Pons (tissue), 1 donor: ENCODE measurements around the gene SPDYE8.
A peak's percentile ranks its signal among the peaks of the same experiment; 100 is the strongest.
"Not testable (repeated sequence)": the region's sequence is repeated elsewhere in the genome, so short reads cannot be mapped to it uniquely, and the experiment has no call there.

ENCODE experiments used
- DNase-seq: peaks from one replicate; pipeline ENCODE4 v3.0.0-alpha.2; 2016; ENCODE audit warnings: low spot score

Gene SPDYE8

GRCh38 chr7:73029666-73030065 lies at the start of gene SPDYE8:
Gene SPDYE8, minus strand, starts transcription at chr7:73029766. Its CDS starts 1,800 bp downstream, at chr7:73027966.
- not testable (repeated sequence) for DNase-seq

- not testable (repeated sequence) for DNase-seq
These were observed 28.2 kb upstream of the SPDYE8 start, which contains the start of gene SPDYE11 for GRCh38 chr7:73057811-73058210. Gene SPDYE11, minus strand, starts transcription at chr7:73057911. Its CDS starts 1,800 bp downstream, at chr7:73056111.

GRCh38 chr7:73006491-73006890 lies 23.1 kb downstream of the SPDYE8 start:
- DNase-seq: not testable (repeated sequence)

GRCh38 chr7:73005693-73006447 lies 23.7 kb downstream of the SPDYE8 start:
- DNase-seq: peak; percentile 69

GRCh38 chr7:73005356-73005692 lies 24.2 kb downstream of the SPDYE8 start:
- DNase-seq: not testable (repeated sequence)

- not testable (repeated sequence) for DNase-seq
These were observed 31.6 kb downstream of the SPDYE8 start for GRCh38 chr7:72997887-72998468.

- DNase-seq: not testable (repeated sequence)
These were observed 32.1 kb downstream of the SPDYE8 start for GRCh38 chr7:72997447-72997846.

- not testable (repeated sequence) for DNase-seq
These were observed 34.1 kb downstream of the SPDYE8 start for GRCh38 chr7:72995484-72995883.

- not testable (repeated sequence) for DNase-seq
These were observed 39.2 kb downstream of the SPDYE8 start for GRCh38 chr7:72990146-72990913.

- not testable (repeated sequence) for DNase-seq
These were observed 47.5 kb downstream of the SPDYE8 start for GRCh38 chr7:72982084-72982483.

GRCh38 chr7:72980382-72980781 lies 49.2 kb downstream of the SPDYE8 start:
- not testable (repeated sequence) for DNase-seq

- not testable (repeated sequence) for DNase-seq
These were observed 53.1 kb downstream of the SPDYE8 start for GRCh38 chr7:72976434-72976833.

- DNase-seq: not testable (repeated sequence)
These were observed 53.8 kb downstream of the SPDYE8 start for GRCh38 chr7:72975656-72976286.

- DNase-seq: not testable (repeated sequence)
These were observed 54.8 kb downstream of the SPDYE8 start for GRCh38 chr7:72974781-72975180.

GRCh38 chr7:72971505-72971904 lies 58.1 kb downstream of the SPDYE8 start:
- DNase-seq: not testable (repeated sequence)
